Suprapubic skin (tissue), 3 donors: ENCODE measurements around the gene LAMA3.

ENCODE experiments used
- POLR2AphosphoS5 ChIP-seq, 3 donors: sonication (generic); formaldehyde crosslinking; IDR thresholded peaks; one replicate each; pipeline ENCODE4 v1.6.1; 2017; ENCODE audit warnings: antibody characterized with exemption in 3 of 3
- TF ChIP-seq, protein P1 (sequence below), 2 donors: fragments of 200-600 bp in 1 of 2; fragments of 450-650 bp in 1 of 2; sonication (generic) in 1 of 2; IDR thresholded peaks; one replicate each; pipeline ENCODE4 v1.5.1; 2016 to 2019; ENCODE audit warnings: antibody characterized with exemption in 2 of 2, mild to moderate bottlenecking in 1 of 2, moderate library complexity in 1 of 2

DNA sequence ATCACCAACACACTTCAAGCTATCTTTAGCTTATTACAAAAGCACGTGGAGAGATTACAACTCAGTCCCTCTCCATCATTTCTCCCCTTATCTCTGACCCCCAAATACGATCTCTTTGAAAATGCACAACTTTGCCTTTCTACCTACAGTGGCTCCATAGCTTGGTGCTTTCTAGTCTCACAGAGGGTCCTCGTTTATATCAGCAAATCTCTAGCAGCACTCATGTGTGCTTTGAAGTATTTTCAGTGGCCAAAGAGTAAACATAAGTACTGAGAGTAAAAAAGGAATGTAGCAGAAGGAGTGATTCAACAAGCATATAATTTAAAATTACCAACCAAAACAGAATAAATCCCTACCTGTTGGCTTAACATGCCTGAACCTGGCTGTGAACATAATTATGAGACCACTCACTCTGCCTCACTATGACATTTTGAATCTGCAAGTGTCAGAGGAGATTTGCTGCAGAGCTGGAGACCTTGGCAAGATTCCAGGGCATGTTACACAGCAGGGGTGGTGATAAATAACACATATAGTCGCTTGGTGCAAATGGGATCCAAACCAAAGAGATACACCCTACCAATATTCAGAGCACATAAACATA, 54.6 kb downstream of the LAMA3 start:
- TF ChIP-seq, protein P1, sequence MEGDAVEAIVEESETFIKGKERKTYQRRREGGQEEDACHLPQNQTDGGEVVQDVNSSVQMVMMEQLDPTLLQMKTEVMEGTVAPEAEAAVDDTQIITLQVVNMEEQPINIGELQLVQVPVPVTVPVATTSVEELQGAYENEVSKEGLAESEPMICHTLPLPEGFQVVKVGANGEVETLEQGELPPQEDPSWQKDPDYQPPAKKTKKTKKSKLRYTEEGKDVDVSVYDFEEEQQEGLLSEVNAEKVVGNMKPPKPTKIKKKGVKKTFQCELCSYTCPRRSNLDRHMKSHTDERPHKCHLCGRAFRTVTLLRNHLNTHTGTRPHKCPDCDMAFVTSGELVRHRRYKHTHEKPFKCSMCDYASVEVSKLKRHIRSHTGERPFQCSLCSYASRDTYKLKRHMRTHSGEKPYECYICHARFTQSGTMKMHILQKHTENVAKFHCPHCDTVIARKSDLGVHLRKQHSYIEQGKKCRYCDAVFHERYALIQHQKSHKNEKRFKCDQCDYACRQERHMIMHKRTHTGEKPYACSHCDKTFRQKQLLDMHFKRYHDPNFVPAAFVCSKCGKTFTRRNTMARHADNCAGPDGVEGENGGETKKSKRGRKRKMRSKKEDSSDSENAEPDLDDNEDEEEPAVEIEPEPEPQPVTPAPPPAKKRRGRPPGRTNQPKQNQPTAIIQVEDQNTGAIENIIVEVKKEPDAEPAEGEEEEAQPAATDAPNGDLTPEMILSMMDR (IDR thresholded peaks at IDR 0.05): no peak
- TF ChIP-seq POLR2AphosphoS5 (IDR thresholded peaks at IDR 0.05): no peak
